RWPE2 (cell line): Measurements from ENCODE around the gene LILRA5.

Experiments used
- ATAC-seq: fragments of 200-7000 bp; cut with Tn5 transposase; 3 replicates; pipeline ENCODE4 v1.9.1; 2021; ENCODE audit warnings: low read depth
- DNase-seq: peaks from one replicate; pipeline ENCODE4 v3.0.0-alpha.2; 2020; ENCODE audit warnings: low spot score
- H3K27ac ChIP-seq: fragments of 450-650 bp; 2 replicates; pipeline ENCODE4 v1.5.1; 2017; ENCODE audit warnings: mild to moderate bottlenecking; ENCODE audit not compliant: poor library complexity, severe bottlenecking
- H3K27me3 ChIP-seq: fragments of 250-450 bp; sonication (Bioruptor Pico); 2 replicates; pipeline ENCODE4 v1.5.1; 2021; ENCODE audit warnings: mild to moderate bottlenecking, moderate library complexity; ENCODE audit not compliant: insufficient read depth, poor library complexity, severe bottlenecking
- H3K36me3 ChIP-seq: fragments of 250-450 bp; sonication (Bioruptor Pico); 2 replicates; pipeline ENCODE4 v1.5.1; 2020; ENCODE audit warnings: low read depth, mild to moderate bottlenecking, moderate library complexity
- H3K4me1 ChIP-seq: fragments of 250-450 bp; sonication (Bioruptor Pico); 2 replicates; pipeline ENCODE4 v1.5.1; 2021; ENCODE audit warnings: mild to moderate bottlenecking, moderate library complexity; ENCODE audit not compliant: insufficient read depth, poor library complexity, severe bottlenecking
- H3K4me3 ChIP-seq: fragments of 250-450 bp; sonication (Bioruptor Pico); 2 replicates; pipeline ENCODE4 v1.5.1; 2021; ENCODE audit warnings: mild to moderate bottlenecking, moderate library complexity; ENCODE audit not compliant: severe bottlenecking
- H3K9me3 ChIP-seq: fragments of 250-450 bp; sonication (Bioruptor Pico); 2 replicates; pipeline ENCODE4 v1.5.1; 2021; ENCODE audit warnings: mild to moderate bottlenecking, moderate library complexity; ENCODE audit not compliant: severe bottlenecking
- CTCF ChIP-seq: fragments of 450-650 bp; IDR thresholded peaks from one replicate; pipeline ENCODE4 v1.5.1; 2017; ENCODE audit warnings: mild to moderate bottlenecking, moderate library complexity; ENCODE audit not compliant: poor library complexity, severe bottlenecking

Gene LILRA5

GRCh38 chr19:54319892-54320670 is 7.1 kb upstream of the LILRA5 start:
- no peak for TF ChIP-seq CTCF
- H3K27me3 ChIP-seq: peaks cover 3% of the 10 kb centered on the region
- ATAC-seq: no peak

GRCh38 chr19:54319049-54319448 is 6.1 kb upstream of the LILRA5 start:
- DNase-seq: no peak
- no peak for TF ChIP-seq CTCF
- H3K27ac ChIP-seq: no peak overlapping the region

More at GRCh38 chr19:54319892-54320670, 7.1 kb upstream of the LILRA5 start:
- no peak for DNase-seq
- Histone ChIP-seq H3K4me1 (no peaks in the 10 kb centered on the region), H3K27ac (no peak overlapping the region), H3K9me3 (no peaks in the 10 kb centered on the region), H3K4me3 (no peak overlapping the region), H3K36me3 (no peaks in the 10 kb centered on the region)

GRCh38 chr19:54317965-54318240 is 4.9 kb upstream of the LILRA5 start:
- DNase-seq (no peak), ATAC-seq (no peak)
- no peak for TF ChIP-seq CTCF
- Histone ChIP-seq H3K36me3 (no peaks in the 10 kb centered on the region), H3K27ac (no peak overlapping the region), H3K9me3 (no peaks in the 10 kb centered on the region), H3K4me3 (no peak overlapping the region), H3K4me1 (no peaks in the 10 kb centered on the region), H3K27me3 (peaks cover 7% of the 10 kb centered on the region)

More at GRCh38 chr19:54319049-54319448, 6.1 kb upstream of the LILRA5 start:
- Histone ChIP-seq H3K36me3 (no peaks in the 10 kb centered on the region), H3K9me3 (no peaks in the 10 kb centered on the region), H3K4me3 (no peak overlapping the region), H3K4me1 (no peaks in the 10 kb centered on the region), H3K27me3 (peaks cover 10% of the 10 kb centered on the region)
- ATAC-seq: no peak

- Histone ChIP-seq H3K27ac (no peak overlapping the region), H3K9me3 (no peaks in the 10 kb centered on the region), H3K4me3 (no peak overlapping the region), H3K27me3 (peaks cover 7% of the 10 kb centered on the region), H3K4me1 (no peaks in the 10 kb centered on the region), H3K36me3 (no peaks in the 10 kb centered on the region)
- no peak for TF ChIP-seq CTCF
- DNase-seq: no peak
- no peak for ATAC-seq
Measured at GRCh38 chr19:54317108-54317964, 4.4 kb upstream of the LILRA5 start.

GRCh38 chr19:54316746-54317107 is 3.8 kb upstream of the LILRA5 start:
- H3K27me3 ChIP-seq: peaks cover 7% of the 10 kb centered on the region
- H3K4me1 ChIP-seq: no peaks in the 10 kb centered on the region
- H3K9me3 ChIP-seq: no peaks in the 10 kb centered on the region
- no peak for TF ChIP-seq CTCF
- DNase-seq (no peak), ATAC-seq (no peak)
- no peak overlapping the region for H3K4me3 ChIP-seq
- no peak overlapping the region for H3K27ac ChIP-seq
- no peaks in the 10 kb centered on the region for H3K36me3 ChIP-seq
